Epithelial cell of esophagus (primary cell): ENCODE measurements around the gene LYPD5.

Experiments used
- DNase-seq: peaks from one replicate; pipeline ENCODE4 v3.0.0; 2010; ENCODE audit warnings: low read depth
- H3K4me3 ChIP-seq: 2 replicates; pipeline ENCODE4 v1.5.1; 2011; ENCODE audit warnings: mild to moderate bottlenecking, low read length, control low read depth
- TF ChIP-seq, protein P1 (sequence below): IDR thresholded peaks from 2 replicates; pipeline ENCODE4 v1.5.1; 2011; ENCODE audit warnings: low read depth, mild to moderate bottlenecking, low read length, control low read depth, inconsistent platforms; ENCODE audit not compliant: insufficient read depth; ENCODE audit errors: missing control alignments

LYPD5 gene

DNA sequence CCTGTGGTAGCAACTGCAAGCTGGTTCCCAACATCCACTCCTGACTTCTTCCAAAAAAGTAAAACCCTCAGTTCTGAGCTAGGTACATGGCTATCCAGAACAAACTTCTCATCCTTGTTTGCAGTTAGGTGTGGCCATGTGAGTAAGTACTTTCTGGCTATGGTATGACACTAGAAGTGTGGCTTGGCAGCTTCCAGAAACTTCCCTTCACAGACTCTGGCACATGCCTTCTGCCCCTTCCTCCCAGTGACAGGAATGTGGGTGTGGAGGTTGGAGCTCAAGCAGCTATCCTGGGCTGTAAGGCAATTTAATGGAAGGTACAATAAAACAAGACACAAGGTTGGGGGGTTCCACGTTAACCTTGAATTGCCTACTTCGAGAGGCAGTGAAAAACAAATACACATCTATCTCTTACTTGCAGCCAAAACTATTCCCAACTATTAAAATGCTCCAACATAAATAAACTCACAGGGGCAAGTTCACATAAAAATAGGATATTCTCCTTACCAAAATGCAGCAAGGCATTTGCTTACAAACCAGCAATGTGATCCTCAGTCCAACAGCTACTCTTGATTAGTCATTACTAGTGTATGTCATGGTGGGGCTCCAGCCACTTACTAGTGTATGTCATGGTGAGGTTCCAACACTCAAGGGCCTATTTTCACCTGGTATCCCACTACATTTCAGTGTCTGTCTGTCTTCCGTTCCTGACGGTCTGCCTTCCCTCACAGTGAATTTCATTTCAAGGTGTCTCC is 50.6 kb downstream of the LYPD5 start:
- no peak overlapping the region for H3K4me3 ChIP-seq
- peak; percentile 56 for DNase-seq
- TF ChIP-seq, protein P1, sequence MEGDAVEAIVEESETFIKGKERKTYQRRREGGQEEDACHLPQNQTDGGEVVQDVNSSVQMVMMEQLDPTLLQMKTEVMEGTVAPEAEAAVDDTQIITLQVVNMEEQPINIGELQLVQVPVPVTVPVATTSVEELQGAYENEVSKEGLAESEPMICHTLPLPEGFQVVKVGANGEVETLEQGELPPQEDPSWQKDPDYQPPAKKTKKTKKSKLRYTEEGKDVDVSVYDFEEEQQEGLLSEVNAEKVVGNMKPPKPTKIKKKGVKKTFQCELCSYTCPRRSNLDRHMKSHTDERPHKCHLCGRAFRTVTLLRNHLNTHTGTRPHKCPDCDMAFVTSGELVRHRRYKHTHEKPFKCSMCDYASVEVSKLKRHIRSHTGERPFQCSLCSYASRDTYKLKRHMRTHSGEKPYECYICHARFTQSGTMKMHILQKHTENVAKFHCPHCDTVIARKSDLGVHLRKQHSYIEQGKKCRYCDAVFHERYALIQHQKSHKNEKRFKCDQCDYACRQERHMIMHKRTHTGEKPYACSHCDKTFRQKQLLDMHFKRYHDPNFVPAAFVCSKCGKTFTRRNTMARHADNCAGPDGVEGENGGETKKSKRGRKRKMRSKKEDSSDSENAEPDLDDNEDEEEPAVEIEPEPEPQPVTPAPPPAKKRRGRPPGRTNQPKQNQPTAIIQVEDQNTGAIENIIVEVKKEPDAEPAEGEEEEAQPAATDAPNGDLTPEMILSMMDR: no peak

DNA sequence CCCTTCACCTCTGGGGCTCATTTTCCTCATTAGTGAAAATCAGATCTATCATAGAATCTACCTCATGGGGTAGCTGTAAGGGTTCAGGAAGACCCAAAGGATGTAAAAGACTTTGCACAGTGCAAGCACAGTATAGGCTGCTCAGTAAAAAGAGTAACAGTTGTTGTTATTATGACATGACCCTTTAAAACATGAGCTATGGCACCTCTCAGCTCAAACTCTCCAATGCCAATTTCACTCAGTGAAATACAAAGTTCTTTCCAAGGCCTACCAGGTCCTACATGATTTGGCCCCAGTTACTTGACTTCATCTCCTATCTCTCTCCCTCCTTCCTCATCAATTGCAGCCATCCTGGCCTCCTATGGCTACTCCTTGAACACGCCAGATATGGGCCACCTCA is 52.3 kb downstream of the LYPD5 start:
- no peak for DNase-seq
- TF ChIP-seq, protein P1: no peak
- H3K4me3 ChIP-seq: no peak overlapping the region

DNA sequence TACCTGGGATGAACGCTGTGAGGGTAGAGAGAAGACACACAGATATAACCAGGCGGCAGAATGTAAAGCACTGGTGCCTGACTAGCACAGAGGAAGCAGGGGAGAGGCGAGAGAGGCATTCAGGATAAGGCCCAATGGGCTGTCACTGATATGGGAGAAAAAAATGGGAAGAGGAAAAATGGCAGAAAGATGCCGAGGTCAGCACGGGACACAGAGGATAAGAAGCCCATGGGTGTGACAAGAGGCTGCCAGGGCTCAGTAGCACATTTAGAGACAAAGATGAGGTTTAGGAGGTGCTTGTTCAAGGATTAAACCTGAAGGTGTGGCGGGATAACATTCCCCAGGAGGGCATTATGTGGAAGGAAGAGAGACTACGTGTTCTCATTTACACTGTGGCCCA is 53.1 kb downstream of the LYPD5 start:
- TF ChIP-seq, protein P1: no peak
- no peak for DNase-seq
- no peak overlapping the region for H3K4me3 ChIP-seq

DNA sequence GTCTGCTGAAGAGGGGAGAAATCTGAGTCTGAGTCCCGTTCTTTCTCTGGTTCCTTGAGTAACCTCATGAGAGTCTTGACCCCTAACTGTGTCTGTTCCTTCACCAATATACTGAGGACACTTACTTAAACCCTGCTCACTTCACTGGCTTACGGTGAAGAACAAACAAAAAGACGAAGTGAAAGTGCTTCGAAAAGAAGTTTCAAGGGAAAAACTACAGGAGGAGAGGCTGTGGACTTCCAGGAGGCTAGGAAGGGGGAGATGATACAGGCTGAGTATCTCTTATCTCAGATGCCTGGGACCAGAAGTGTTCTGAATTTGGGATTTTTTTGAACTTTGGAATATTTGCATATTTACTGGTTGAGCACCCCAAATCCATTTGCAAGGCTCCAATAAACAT is 53.6 kb downstream of the LYPD5 start:
- TF ChIP-seq, protein P1: no peak
- DNase-seq: no peak
- H3K4me3 ChIP-seq: no peak overlapping the region

DNA sequence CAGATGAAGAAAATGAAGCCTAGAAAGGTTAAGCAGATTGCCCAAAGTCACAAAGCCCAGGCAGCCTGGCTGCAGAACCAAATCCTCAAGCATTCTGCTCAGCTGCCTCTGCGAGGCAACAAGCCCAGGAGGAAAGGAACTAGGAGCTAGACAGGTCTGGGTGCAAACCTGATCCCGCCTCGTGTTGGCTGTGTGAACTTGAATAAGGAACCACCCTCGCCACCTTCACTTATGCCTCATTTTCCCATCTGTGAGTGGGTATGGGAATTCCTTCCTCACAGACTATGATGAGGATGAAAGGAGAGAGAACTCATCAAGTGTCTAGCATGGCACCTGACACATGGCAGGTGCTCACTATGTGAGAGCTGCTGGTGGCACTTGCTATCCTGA is 54.0 kb downstream of the LYPD5 start:
- TF ChIP-seq, protein P1: no peak
- no peak overlapping the region for H3K4me3 ChIP-seq
- DNase-seq: no peak

DNA sequence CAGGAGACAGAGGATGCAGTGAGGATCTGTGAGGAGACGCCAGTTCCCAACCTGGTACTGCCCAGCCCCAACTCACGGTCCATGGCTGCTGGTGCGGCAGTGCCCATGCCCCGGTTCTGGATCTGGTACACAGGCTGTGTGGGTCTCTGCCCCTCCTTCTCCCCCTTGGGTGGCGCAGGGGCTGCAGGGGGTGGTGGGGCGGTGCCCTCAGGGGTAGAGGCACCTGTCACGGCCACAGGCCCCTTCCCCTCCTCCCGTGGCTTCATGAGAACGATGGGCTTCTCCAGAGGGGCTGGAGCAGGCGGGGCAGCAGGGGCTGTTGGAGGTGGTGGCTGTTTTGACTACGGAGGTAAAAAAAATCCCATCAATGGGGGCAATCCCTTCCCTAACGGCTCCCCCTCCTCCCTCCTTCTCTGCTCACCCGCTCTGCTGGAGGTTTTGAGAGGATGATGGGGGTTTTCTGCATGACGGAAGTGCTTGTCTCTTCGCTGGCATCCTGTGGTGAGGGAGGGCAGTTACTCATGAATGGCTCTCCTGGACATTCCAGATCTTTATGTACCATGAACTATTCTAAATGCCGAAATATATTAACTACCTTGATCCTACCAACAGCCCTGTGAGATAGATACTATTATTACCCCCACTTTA is 54.6 kb downstream of the LYPD5 start:
- no peak for DNase-seq
- no peak overlapping the region for H3K4me3 ChIP-seq
- TF ChIP-seq, protein P1: no peak
